Testis (tissue), 2 donors: ENCODE measurements around the gene MASP1.

Experiments
- POLR2A ChIP-seq: fragments of 450-650 bp; IDR thresholded peaks from one replicate; pipeline ENCODE4 v1.6.1; 2017; ENCODE audit warnings: antibody characterized with exemption, mild to moderate bottlenecking, moderate library complexity
- TF ChIP-seq, protein P1 (sequence below), 3 experiments: fragments of 450-650 bp in 2 of 3; fragments of 200-600 bp in 1 of 3; sonication (generic) in 1 of 3; IDR thresholded peaks; one replicate each; pipeline ENCODE4 v1.5.1; 2016 to 2019; ENCODE audit warnings: antibody characterized with exemption in 3 of 3, mild to moderate bottlenecking in 2 of 3, moderate library complexity in 1 of 3

DNA sequence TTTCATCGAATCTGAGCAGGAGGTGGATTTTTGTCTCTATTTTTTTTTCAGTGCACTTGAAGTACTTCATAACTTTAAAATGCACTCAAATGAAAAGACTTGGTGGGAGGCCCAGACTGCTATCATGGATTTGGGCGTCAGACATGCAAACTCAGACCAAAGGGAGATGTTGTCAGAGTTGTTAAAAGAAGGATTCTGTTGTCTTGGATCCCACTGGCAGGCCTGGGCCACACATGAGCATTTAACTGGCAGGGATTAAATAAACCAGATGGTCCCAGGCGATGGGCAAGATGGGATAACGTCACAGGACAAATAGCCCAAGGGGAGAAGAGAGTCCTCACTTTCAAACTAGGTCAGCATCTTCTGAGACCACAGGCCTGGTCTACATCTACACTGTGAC lies 78.8 kb downstream of the MASP1 start:
- no peak for TF ChIP-seq POLR2A
- TF ChIP-seq, protein P1, sequence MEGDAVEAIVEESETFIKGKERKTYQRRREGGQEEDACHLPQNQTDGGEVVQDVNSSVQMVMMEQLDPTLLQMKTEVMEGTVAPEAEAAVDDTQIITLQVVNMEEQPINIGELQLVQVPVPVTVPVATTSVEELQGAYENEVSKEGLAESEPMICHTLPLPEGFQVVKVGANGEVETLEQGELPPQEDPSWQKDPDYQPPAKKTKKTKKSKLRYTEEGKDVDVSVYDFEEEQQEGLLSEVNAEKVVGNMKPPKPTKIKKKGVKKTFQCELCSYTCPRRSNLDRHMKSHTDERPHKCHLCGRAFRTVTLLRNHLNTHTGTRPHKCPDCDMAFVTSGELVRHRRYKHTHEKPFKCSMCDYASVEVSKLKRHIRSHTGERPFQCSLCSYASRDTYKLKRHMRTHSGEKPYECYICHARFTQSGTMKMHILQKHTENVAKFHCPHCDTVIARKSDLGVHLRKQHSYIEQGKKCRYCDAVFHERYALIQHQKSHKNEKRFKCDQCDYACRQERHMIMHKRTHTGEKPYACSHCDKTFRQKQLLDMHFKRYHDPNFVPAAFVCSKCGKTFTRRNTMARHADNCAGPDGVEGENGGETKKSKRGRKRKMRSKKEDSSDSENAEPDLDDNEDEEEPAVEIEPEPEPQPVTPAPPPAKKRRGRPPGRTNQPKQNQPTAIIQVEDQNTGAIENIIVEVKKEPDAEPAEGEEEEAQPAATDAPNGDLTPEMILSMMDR (IDR thresholded peaks at IDR 0.05), result no peak
